ENCODE results near the gene HJURP. TPM values are rescaled to one million over a fixed set of nuclear protein-coding genes. Genes with fewer than 3 reads are reported as not detected.

HJURP gene
- total RNA-seq, 1 experiment from 2014 or later = 25.8 TPM

GRCh38 chr2:233794128-233794658 is 60.1 kb downstream of the HJURP start:
- no peak for DNase-seq (ENCODE audit: low spot score)

DNA sequence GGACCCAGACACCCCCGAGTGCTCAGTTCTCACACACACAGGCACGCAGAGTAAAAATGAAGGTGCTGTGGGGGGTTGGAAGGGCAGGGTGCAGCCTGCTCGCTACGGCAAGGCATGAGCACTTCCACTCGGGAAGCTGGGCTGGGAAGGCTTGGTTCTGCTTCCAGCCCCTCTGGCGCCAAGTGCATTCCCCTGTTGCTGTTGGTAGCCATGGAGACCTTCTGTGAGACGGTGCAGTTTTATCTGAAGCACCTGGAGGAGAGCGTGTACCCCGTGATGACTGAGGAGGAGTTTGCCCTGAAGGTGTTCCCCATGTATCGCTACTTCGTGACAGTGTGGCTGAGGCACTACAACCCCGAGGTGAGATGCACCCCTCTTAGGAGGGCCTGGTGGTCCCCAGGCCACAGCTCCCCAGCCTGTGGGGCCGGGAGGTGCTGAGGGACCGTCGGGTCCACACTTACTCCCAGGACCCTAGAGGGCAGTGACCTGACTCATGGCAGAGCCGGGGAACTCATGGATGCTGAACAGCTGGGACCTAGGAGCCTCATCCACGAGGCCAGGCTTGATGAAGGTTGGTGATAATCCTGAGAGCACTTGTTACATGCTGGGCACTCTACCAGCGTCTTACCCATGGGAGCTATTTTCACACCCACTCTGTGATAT is 60.7 kb downstream of the HJURP start:
- DNase-seq (ENCODE audit: low spot score) = no peak

GRCh38 chr2:233792720-233793119 is 61.6 kb downstream of the HJURP start:
- DNase-seq (ENCODE audit: low spot score) = no peak

DNA sequence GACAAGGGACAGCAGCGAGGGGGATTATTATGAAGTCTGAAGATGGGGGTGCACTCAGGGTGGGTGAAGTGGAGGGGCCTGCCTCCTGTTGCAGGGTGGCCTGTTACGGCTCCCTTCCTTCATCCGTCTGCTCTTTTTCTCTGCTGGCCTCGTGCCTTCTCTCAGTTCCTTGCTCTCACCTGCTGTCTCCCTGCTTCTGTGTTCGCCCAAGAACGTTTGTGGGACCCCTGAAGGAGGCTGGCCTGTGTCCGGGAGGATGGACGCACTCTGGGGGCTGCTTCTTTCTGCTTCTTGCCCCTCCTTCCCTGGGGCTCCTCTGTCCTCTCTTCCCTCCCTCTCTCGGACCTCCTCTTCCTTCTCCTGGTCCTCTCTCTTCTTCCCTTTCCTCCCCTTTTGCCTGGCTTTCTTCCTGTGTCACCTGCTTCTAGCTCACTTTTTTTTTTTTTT is 62.4 kb downstream of the HJURP start:
- DNase-seq (ENCODE audit: low spot score) = no peak

DNA sequence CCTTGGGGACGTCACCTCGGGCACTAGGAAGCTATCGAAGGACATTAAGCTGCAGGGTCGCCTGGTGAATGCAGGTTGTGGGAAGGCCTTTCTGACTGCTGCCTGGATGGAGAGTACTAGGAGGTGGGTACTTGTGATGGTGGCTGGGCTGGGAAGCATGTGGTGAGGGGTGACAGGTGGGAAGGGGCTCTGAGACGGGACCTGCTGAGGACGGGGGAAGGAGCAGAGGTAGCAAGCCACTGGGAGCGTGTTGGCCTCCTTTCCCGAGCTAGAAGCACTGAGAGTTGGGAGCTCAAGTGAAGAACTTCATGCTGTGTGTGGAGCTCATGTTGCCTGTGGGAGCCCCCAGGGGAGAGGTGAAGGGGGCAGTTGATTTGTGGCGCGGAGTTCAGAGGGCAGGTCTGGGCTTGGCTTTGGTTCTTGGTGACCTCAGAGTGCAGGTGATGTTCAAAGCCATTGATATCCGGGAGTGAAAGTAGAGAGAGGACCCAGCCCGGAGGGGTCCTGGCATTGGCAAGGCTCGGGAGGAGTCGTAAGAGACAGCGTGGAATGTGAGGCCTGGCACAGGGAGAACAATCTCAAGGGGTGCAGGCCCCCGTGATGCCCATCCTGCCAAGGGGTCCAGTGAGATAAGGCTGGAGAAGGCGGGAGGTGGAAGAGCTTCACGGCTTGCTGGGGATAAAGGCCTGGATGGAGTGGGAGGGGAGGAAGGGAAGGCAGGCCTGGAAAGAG is 63.0 kb downstream of the HJURP start:
- DNase-seq (ENCODE audit: low spot score) = no peak

DNA sequence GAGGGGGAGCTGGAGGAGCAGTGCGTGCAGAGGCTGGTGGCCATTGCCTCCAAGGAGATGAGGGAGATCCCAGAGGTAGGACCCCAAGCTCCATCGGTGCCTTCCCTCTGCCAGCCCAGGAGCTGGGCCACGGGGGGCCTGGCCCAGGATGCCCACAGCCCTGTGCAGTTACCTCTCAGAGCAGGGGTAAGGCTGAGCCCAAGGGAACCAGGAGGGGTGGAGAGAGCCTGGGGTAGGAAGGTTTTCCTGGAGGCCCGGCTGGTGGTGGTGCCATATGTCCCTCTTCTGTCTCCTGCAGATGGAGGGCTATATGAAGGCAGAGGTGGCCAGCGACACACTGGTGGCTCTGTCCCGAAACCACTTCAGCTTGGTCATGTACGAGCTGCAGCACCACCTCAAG is 64.8 kb downstream of the HJURP start:
- no peak for DNase-seq (ENCODE audit: low spot score)

Other genes with a start within 250 kb of the HJURP start
- 43.6 and 56.6 TPM in 2 replicates for gene UGT1A8, start 236.9 kb downstream of the HJURP start, total RNA-seq (2014; rRNA removed; shearing (Covaris generic))
- gene UGT1A10, start 218.1 kb downstream of the HJURP start, total RNA-seq (2014; rRNA removed; shearing (Covaris generic)) = 140 and 150 TPM in 2 replicates
- 3.2 and 6.7 TPM in 2 replicates for gene UGT1A9, start 182.6 kb downstream of the HJURP start, total RNA-seq (2014; rRNA removed; shearing (Covaris generic))
- gene UGT1A7, start 172.6 kb downstream of the HJURP start, total RNA-seq (2014; rRNA removed; shearing (Covaris generic)) = 5.0 and 8.9 TPM in 2 replicates
- 18.3 and 24.2 TPM in 2 replicates for gene UGT1A6, start 161.6 kb downstream of the HJURP start, total RNA-seq (2014; rRNA removed; shearing (Covaris generic))
- 3.1 and 3.5 TPM in 2 replicates for gene UGT1A5, start 141.6 kb downstream of the HJURP start, total RNA-seq (2014; rRNA removed; shearing (Covaris generic))
- 3.4 and 3.9 TPM in 2 replicates for gene UGT1A4, start 135.8 kb downstream of the HJURP start, total RNA-seq (2014; rRNA removed; shearing (Covaris generic))
- 1.2 and 1.6 TPM in 2 replicates for gene UGT1A3, start 125.5 kb downstream of the HJURP start, total RNA-seq (2014; rRNA removed; shearing (Covaris generic))
- 3.2 and 3.6 TPM in 2 replicates for gene UGT1A1, start 94.3 kb downstream of the HJURP start, total RNA-seq (2014; rRNA removed; shearing (Covaris generic))
- gene MROH2A, start 76.2 kb downstream of the HJURP start, total RNA-seq (2014; rRNA removed; shearing (Covaris generic)) = 2.4 and 2.8 TPM in 2 replicates
- not detected in 2 replicates for gene TRPM8, start 62.8 kb upstream of the HJURP start, total RNA-seq (2014; rRNA removed; shearing (Covaris generic))
- gene SPP2, start 196.2 kb upstream of the HJURP start, total RNA-seq (2014; rRNA removed; shearing (Covaris generic)) = not detected in 2 replicates